ENCODE measurements around the gene UPK3BL1.
"Not testable (repeated sequence)": the region's sequence is repeated elsewhere in the genome, so short reads cannot be mapped to it uniquely, and the experiment has no call there.

GRCh38 chr7:102680780-102681179, 38.2 kb upstream of the UPK3BL1 start:
- TF ChIP-seq CTCF (IDR thresholded peaks at IDR 0.05); MAX (IDR thresholded peaks at IDR 0.05; ENCODE audit: low read depth); RAD21 (IDR thresholded peaks at IDR 0.05; ENCODE audit: low read length): not testable (repeated sequence)

Measured in SK-N-SH (cell line).